K562 treated with DMSO at 1 percent for 4 hours (cell line): ENCODE measurements around the gene KHDC4. TPM values are rescaled to one million over a fixed set of nuclear protein-coding genes. Genes with fewer than 3 reads are reported as not detected.

ENCODE experiments used
- total RNA-seq: library from RNA; unstranded; fragments of 300-600 nt; gene quantifications from 2 replicates; pipeline ENCODE4 v1.2.3, GENCODE V29; 2022; ENCODE audit not compliant: insufficient read depth

KHDC4 gene
- total RNA-seq = 60.3 and 85.8 TPM in 2 replicates

DNA sequence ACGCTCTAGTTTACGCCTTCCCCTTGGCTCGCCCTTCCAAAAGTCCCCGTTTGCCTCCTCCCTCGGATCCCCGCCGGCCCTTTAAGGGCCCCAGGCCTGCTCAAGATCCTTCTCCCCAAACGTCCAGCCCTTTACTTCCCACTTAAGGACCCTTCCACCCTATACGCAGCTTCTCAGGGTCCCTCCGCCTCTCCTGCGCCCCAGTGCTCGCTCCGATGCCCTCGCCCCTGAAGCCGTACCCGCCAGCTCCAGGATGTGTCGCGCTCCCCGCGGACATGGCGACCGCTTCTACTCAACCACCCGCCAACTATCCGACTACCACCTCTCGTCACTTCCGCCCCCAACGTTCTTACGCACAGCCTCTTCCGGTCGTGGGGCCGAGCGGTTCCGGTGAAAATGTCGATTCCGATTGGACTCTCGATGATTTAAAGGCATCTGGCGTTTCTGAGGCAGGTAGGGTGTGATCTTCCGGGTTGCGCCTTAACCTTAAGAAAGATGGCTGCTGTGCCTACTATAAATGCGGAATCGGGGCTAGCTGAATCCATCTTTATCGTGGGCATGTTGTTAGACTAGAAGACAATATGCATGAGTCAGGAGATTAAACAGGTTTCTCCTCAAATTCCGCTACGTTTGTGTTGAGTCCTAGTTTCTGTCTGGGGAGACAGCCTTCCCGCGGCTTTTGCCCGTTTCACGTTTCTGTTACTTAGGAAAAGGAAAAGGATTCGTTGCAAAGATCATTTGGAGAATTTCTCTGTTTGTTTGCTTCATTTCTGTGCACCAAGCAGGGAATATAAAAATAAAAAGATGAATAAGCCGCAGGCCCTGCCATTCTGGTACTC, at the start of gene KHDC4:
TSS of gene KHDC4 (minus strand) at position 317 of the 839 bp plus-strand sequence. CDS start at position 277, 40 bp downstream.

DNA sequence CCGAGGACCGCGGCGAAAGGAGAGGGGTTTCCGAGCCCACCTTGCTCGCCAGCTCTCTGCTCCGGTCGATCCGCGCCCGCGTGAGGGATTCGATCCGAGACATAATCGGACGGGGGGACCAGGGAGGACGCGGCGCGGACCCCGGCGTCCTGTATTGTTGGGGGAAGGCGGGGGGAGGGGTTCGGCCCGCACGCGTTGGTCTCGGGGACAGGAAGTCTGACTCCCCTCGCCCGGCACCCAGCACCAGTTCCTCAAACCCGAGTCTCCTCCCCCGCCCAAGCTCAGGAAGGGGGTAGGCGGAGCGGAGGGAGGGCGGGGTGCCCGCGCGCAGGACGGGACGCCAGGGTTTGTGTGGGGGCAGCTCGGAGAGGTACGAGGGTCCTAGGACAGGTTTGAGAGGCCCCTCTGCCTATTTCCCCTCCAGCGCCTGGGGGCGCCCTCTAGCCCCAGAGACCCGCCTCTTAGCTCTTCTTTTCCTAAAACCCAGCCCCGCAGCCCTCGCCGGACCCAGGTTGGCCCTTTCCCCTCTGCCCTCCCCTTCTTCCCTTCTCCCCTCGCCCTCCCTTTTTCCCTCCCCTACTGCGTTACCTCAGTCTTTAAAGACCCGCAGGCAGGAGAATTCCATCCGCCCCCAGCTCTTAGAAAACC, 44.2 kb upstream of the KHDC4 start, which contains the start of gene ARHGEF2:
TSS of gene ARHGEF2 (minus strand) at position 223 of the 648 bp plus-strand sequence. CDS start at position 103, 120 bp downstream.

DNA sequence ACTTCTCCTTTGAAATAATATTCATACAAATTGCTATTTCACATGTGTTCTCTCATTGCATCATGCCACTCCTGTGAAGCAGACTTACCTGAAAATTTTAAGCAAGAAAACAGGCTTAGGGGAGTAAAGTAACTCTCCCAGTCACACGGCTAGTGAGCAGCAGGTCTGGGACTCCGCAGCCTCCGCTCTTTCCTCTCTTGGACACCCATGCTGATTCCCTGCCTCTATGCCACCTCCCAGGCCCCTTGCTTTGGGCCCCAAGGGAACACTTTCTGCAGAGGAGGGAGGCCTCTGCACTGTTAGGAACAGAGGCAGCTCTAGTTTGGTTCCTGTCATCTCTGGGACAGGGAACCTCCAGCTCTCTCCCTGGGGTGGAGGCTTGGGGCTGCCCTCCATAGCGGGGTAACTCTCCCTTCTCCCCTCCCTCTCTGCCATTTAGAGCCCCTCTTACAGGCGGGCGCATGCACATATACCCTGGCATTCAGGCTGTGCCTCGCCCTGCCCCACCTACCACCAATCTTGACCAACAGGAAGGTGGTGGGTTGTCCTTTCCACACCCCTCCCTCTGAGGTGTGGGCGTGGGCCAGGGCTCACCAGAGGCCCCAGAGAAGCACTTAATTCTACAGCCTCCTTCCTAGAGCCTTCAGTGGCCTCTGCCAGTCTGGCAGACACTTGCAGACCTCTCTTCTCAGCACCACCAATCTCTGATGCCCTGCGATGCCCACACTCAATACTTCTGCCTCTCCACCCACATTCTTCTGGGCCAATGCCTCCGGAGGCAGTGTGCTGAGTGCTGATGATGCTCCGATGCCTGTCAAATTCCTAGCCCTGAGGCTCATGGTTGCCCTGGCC, 7.0 kb upstream of the KHDC4 start, which contains the start of gene RXFP4:
TSS of gene RXFP4 (plus strand) at position 646 of the 852 bp plus-strand sequence. CDS start at position 718, 72 bp downstream.

DNA sequence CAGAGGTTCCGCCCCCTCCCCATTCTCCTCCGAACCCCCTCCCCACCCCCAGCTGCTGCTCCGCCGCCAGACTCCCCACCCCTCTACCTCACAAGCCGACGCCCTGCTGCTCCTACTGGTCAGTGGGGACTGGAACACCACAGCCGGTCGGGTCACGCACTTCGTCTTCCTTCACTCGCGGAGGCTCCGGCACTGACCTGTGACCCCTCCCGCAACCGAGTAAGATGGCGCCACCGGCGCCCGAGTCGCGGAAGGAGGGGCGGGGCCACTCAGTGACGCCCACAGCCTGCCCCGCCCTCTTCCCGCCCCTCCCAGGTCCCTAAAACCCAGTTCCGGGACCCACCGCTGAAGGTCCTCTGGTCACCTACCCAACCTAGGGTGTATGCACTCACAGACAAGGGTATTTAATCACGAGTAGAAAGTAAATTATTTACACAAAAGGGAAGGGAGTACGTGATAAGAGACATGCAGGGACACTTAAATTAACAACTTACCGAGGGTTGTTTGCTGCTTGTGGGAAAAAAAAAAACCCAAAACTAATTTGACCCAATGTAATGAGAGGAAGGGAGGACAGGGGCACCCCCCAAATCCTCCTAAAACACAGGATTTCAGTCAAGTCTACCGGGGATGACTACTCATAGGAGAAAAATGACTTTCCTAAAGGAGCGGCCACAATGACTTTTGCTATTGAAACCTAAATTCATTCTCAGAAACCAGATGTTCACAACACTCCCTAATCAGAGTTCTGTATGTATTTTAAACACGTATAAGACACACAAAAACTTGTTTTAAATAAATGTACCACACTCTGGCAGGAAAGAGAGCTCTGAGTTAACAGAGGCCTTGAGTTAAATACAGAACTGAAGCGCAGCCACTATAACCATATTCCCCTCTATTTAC, 22.8 kb downstream of the KHDC4 start, which contains the start of gene RIT1:
TSS of gene RIT1 (minus strand) at position 194 of the 900 bp plus-strand sequence. CDS start 588 bp downstream, outside the sequence.

Other genes starting within 250 kb of the KHDC4 start
- gene YY1AP1, start 245.6 kb downstream of the KHDC4 start, total RNA-seq = 46.6 and 54.0 TPM in 2 replicates
- gene DAP3, start 245.3 kb downstream of the KHDC4 start, total RNA-seq = 120 and 127 TPM in 2 replicates
- 15.2 and 17.5 TPM in 2 replicates for gene GON4L, start 77.2 kb downstream of the KHDC4 start, total RNA-seq
- 0.52 and 0.73 TPM in 2 replicates for gene SYT11, start 74.8 kb downstream of the KHDC4 start, total RNA-seq
- 29.7 and 34.8 TPM in 2 replicates for gene RIT1, start 23.1 kb downstream of the KHDC4 start, total RNA-seq
- not detected in 2 replicates for gene RXFP4, start 7.2 kb upstream of the KHDC4 start, total RNA-seq
- gene ARHGEF2, start 44.1 kb upstream of the KHDC4 start, total RNA-seq = 104 and 108 TPM in 2 replicates
- gene SSR2, start 86.5 kb upstream of the KHDC4 start, total RNA-seq = 376 and 423 TPM in 2 replicates
- 36.2 and 40.5 TPM in 2 replicates for gene UBQLN4, start 119.4 kb upstream of the KHDC4 start, total RNA-seq
- gene LAMTOR2, start 120.4 kb upstream of the KHDC4 start, total RNA-seq = 89.4 and 95.5 TPM in 2 replicates
- 1.8 TPM in 1 of 2 replicates, not detected in the other for gene RAB25, start 126.7 kb upstream of the KHDC4 start, total RNA-seq
- gene MEX3A, start 148.1 kb upstream of the KHDC4 start, total RNA-seq = 5.1 and 6.5 TPM in 2 replicates
- gene LMNA, start 180.3 kb upstream of the KHDC4 start, total RNA-seq = 328 and 359 TPM in 2 replicates
- 0.45 and 0.68 TPM in 2 replicates for gene SEMA4A, start 219.2 kb upstream of the KHDC4 start, total RNA-seq